Measurements from ENCODE around the gene ALDH1L1.
"Not testable (repeated sequence)": the region's sequence is repeated elsewhere in the genome, so short reads cannot be mapped to it uniquely, and the experiment has no call there.

Gene ALDH1L1

GRCh38 chr3:126106336-126107202, 73.8 kb downstream of the ALDH1L1 start:
- no peak for DNase-seq

DNA sequence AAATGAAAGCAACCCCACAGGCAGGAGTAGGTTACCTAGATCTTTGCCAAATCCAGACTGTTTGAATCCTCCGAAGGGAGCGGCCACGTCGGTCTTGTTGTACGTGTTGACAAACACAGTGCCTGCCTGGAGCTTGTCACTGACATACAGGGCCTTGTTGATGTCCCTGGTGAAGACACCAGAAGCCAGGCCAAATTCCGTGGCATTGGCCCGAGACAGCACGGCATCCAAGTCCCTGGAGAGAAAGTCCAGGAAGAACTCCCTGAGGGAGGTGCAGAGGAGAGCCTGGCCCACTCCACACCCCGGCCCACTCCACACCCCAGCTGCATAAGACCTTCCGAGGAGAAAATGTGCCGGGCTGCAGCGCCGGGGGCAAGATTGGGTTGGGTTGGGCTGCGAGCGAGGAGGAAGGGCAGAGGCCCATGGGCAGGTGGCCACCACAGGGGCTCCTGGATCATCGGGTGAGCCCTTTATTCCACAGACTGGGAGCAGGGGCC, 74.6 kb downstream of the ALDH1L1 start:
- DNase-seq, result no peak

- no peak for DNase-seq
These were observed 75.4 kb downstream of the ALDH1L1 start for GRCh38 chr3:126104742-126105605.

- DNase-seq, result no peak
These were observed 76.3 kb downstream of the ALDH1L1 start for GRCh38 chr3:126104028-126104635.

- DNase-seq, result no peak
These were observed 77.0 kb downstream of the ALDH1L1 start for GRCh38 chr3:126103121-126104027.

DNA sequence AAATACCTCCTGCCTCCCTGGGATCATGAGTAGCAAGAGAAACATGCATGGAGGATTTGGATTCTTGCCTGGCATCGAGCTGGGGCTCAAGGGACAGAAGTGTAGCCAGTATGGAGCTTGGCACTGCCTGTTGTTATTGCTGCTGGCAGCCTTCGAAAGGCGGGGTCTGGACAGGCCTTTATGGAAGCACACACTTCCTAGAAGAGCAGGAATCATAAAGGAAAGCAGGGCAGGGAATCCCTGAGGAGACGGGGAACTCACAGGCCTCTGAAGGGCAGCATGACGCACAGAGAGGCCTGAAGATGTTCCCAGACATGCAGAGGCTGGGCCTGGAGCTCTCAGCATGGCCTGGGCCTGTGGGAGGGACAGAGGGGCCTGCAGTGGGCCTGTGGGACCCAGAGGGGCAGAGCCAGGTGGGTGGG, 77.8 kb downstream of the ALDH1L1 start:
- peak in 2 of 58 donors; percentile 34 to 35 for DNase-seq

GRCh38 chr3:126102011-126102410, 78.4 kb downstream of the ALDH1L1 start:
- DNase-seq, result no peak

DNA sequence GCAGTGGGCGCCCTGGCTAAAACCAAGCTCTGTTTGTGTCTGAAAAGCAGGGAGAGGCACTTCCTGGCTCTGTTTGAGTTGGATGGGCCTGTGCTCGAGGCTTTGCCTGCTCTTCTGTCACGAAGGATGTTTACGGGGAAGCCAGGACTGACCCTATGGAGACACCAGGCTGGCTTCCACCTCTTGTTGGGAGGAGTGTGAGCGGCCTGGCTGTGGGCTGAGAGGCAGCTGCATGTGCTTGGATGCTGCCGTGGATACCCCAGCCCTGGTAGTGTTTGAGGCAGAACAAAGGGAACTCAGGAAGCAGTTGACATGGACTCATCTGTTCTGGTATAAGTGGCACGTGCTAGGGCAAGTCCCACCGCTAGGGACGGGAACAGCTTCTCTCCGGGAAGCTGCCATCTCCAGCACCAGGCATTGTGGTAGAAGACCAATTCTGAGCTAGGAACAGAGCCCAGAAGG, 78.8 kb downstream of the ALDH1L1 start:
- DNase-seq, result no peak

DNA sequence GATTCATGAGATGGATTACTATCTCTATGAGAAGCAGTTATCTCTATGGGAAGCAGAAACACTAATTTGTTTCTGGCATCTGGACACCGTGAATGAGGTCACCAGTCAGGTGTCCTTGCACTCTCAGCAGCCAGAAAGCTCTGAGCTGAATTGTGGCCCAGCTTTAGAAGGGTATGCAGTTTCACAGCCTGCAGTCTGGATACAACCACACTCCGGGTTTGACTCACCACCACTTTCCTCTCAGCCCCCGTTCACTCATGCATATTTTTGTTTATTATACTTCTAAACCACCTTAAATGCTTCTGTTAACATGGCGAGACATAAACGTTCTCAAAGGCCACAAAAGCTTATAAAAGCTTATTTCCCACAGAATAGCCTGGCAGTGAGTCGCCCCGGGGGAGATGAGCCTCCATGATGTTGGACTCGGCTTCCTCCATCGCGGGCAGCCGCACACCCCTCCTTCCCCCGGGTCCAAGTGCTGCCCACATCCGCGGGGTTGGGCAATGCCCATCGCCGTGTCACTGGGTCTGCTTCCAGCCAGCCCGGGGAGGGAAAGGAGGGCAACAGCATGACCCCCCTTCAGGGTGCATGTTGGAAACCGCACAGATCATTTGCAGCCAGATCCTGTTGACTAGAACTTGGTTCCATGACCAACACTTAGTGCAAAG, 79.6 kb downstream of the ALDH1L1 start:
- peak in 2 of 58 donors; percentile 8 to 17 for DNase-seq

GRCh38 chr3:126100269-126100633, 80.1 kb downstream of the ALDH1L1 start:
- DNase-seq, result no peak

DNA sequence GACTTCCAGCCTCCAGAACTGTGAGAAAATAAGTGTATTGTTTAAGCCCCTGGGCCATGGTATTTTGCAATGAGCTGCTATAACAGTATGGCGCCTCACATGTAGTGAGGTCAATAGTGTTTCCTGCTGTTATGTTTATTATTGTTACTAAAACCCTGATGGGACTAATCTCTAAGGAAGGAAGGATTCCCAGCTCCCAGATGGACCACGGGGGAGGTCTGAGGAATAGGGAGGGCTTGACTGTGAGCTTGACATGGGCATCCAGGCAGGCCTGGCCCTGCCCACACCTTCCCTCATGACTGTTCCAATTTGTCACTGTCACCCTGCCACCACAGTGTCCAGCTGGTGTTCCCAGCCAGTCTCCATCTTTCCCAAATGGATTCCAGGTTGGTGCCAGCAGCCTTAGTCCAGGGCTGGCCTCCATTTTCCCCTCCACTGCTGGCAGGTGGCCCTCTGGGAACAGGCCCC, 82.0 kb downstream of the ALDH1L1 start:
- peak in 1 of 58 donors; percentile 10 for DNase-seq

GRCh38 chr3:126097801-126098200, 82.6 kb downstream of the ALDH1L1 start:
- DNase-seq, result no peak

DNA sequence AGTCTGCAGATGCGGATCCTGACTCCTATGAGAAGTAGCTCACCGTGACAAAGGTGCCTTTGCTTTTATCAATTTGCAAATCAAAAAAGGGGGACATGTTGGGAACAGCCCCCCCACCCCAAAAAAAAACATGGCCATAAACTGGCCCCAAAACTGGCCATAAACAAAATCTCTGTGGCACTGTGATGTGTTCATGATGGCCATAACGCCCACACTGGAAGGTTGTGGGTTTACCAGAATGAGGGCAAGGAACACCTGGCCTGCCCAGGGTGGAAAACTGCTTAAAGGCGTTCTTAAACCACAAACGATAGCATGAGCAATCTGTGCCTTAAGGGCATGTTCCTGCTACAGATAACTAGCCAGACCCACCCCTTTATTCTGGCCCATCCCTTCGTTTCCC, 84.1 kb downstream of the ALDH1L1 start:
- not testable (repeated sequence) for DNase-seq

DNA sequence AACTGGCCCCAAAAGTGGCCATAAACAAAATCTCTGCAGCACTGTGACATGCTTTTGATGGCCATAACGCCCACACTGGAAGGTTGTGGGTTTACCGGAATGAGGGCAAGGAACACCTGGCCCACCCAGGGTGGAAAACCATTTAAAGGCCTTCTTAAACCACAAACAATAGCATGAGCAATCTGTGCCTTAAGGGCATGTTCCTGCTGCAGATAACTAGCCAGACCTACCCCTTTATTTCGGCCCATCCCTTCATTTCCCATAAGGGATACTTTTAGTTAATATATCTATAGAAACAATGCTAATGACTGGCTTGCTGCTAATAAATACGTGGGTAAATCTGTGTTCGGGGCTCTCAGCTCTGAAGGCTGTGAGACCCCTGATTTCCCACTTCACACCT, 88.3 kb downstream of the ALDH1L1 start:
- DNase-seq, result not testable (repeated sequence)

DNA sequence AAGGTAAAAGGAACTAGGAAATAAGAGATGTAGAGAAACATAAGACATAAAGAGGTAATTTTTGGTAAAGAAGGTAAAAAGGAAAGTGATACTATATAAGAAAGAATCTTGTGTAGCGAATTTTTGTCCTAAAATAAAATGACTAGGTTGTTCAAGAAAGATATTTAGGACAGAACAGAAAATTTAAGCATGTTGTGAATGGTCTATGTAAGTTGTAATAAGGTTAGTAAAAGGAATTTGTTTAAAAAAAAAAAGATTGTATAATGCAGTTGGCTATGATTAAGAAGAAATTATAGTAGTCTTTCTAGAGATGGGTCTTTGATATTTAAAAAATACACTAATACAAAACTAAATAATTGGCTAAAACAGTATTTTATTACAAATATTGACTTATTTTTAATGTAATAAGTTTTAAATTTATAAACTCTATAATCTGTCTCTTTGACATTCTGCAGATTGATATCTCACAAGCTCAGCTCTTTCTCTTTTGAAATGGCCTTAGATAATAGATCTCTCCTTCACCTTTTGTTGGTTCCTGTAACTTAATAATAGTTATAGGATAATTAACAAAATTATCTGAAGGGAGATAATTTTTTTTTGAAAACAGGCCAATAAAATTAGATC, 92.7 kb downstream of the ALDH1L1 start:
- no peak for DNase-seq

GRCh38 chr3:126085841-126086240, 94.5 kb downstream of the ALDH1L1 start:
- no peak for DNase-seq

DNA sequence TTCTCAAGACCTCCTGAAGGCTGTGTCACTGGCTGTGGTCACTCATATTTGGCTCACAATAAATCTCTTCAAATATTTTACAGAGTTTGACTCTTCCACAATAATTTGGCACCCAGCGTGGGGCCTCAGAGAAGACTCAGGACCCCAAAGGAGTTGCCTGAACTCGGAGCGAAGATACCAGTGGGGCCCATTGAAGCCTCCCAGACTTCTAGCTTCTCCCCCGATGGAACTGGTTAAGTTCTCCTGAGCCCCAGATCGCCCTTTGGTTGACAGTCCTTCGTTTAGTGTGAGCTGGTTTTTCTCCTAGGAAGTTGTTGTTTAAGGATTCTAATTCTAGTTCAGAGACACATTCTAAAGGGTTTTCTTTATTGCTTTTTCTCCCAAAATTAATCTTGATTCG, 95.1 kb downstream of the ALDH1L1 start:
- no peak for DNase-seq

DNA sequence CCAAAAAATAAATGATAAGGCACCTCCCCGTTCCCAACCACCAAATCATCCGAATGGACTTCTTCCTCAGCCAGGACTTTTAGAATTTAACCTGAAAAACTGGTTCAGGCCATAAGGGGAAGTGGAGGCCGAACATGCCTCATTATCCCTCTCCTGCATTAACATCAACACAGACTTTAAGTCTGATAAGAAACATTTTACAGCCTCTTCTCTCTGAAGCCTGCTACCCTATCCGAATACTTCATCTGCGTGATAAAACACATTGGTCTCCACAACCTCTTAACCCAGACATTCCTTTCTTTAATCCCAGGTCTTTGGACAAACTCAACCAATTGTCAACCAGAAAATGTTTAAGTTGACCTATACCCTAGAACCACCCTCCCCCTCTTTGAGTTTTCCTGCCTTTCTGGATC, 95.6 kb downstream of the ALDH1L1 start:
- no peak for DNase-seq
